ENCODE results near the gene TMPRSS13. TPM values are rescaled to one million over a fixed set of nuclear protein-coding genes. Genes with fewer than 3 reads are reported as not detected.
A peak's percentile ranks its signal among the peaks of the same experiment; 100 is the strongest.

TMPRSS13 gene
- total and polyA plus RNA-seq, 5 donors from 2014 or later = 0.57 to 3.4 (median 1.1) TPM

- Histone ChIP-seq H3K27me3 (ENCODE audit: control insufficient read depth, insufficient read depth, low read length) (peaks cover 29% of the 10 kb centered on the region), H3K27ac (ENCODE audit: insufficient read depth, low read length, poor library complexity, severe bottlenecking) (no peak overlapping the region), H3K4me1 (ENCODE audit: control insufficient read depth, insufficient read depth, low read length, poor library complexity, severe bottlenecking) (peaks cover 20% of the 10 kb centered on the region), H3K36me3 (ENCODE audit: control insufficient read depth, insufficient read depth, low read length) (no peaks in the 10 kb centered on the region), H3K9me3 (ENCODE audit: control insufficient read depth in 2 of 2, low read length in 2 of 2) (no peaks in the 10 kb centered on the region), H3K4me3 (ENCODE audit: low read depth, low read length) (no peak overlapping the region)
- Mint-ChIP-seq H3K4me3 (peak overlapping the region in 1 of 4 donors; percentile 36), H3K36me3 (peaks cover 3% of the 10 kb centered on the region), H3K27ac (no peak overlapping the region), H3K4me1 (peaks cover 0 to 26% (median 14%) of the 10 kb centered on the region in 4 donors), H3K27me3 (peaks cover 85% of the 10 kb centered on the region), H3K9me3 (no peaks in the 10 kb centered on the region)
- no peak for ATAC-seq (ENCODE audit: low read depth in 2 of 2)
- DNase-seq = no peak
Measured at GRCh38 chr11:117879516-117880480, 49.4 kb downstream of the TMPRSS13 start.

- no peak overlapping the region for H3K4me3 Mint-ChIP-seq
- Histone ChIP-seq H3K36me3 (ENCODE audit: control insufficient read depth, insufficient read depth, low read length) (no peaks in the 10 kb centered on the region), H3K9me3 (ENCODE audit: control insufficient read depth in 2 of 2, low read length in 2 of 2) (no peaks in the 10 kb centered on the region), H3K4me3 (ENCODE audit: low read depth, low read length) (no peak overlapping the region), H3K4me1 (ENCODE audit: control insufficient read depth, insufficient read depth, low read length, poor library complexity, severe bottlenecking) (peaks cover 28% of the 10 kb centered on the region), H3K27ac (ENCODE audit: insufficient read depth, low read length, poor library complexity, severe bottlenecking) (no peak overlapping the region), H3K27me3 (ENCODE audit: control insufficient read depth, insufficient read depth, low read length) (peaks cover 33% of the 10 kb centered on the region)
- no peaks in the 10 kb centered on the region for H3K9me3 Mint-ChIP-seq
- ATAC-seq (ENCODE audit: low read depth in 2 of 2) (no peak), DNase-seq (no peak)
- peaks cover 0 to 29% (median 16%) of the 10 kb centered on the region in 4 donors for H3K4me1 Mint-ChIP-seq
- H3K27me3 Mint-ChIP-seq = peaks cover 90% of the 10 kb centered on the region
- H3K36me3 Mint-ChIP-seq = peaks cover 3% of the 10 kb centered on the region
- H3K27ac Mint-ChIP-seq = no peak overlapping the region
Measured at GRCh38 chr11:117878939-117879475, 50.2 kb downstream of the TMPRSS13 start.

- Histone ChIP-seq H3K4me3 (ENCODE audit: low read depth, low read length) (no peak overlapping the region), H3K9me3 (ENCODE audit: control insufficient read depth in 2 of 2, low read length in 2 of 2) (no peaks in the 10 kb centered on the region), H3K36me3 (ENCODE audit: control insufficient read depth, insufficient read depth, low read length) (no peaks in the 10 kb centered on the region), H3K4me1 (ENCODE audit: control insufficient read depth, insufficient read depth, low read length, poor library complexity, severe bottlenecking) (peaks cover 29% of the 10 kb centered on the region), H3K27ac (ENCODE audit: insufficient read depth, low read length, poor library complexity, severe bottlenecking) (no peak overlapping the region), H3K27me3 (ENCODE audit: control insufficient read depth, insufficient read depth, low read length) (peaks cover 37% of the 10 kb centered on the region)
- Mint-ChIP-seq H3K27me3 (peaks cover 88% of the 10 kb centered on the region), H3K4me3 (peak overlapping the region in 1 of 4 donors; percentile 39), H3K9me3 (no peaks in the 10 kb centered on the region), H3K27ac (no peak overlapping the region), H3K36me3 (peaks cover 3% of the 10 kb centered on the region), H3K4me1 (peaks cover 0 to 31% (median 17%) of the 10 kb centered on the region in 4 donors)
- DNase-seq (no peak), ATAC-seq (ENCODE audit: low read depth in 2 of 2) (no peak)
Measured at GRCh38 chr11:117878314-117878938, 50.8 kb downstream of the TMPRSS13 start.

- H3K9me3 Mint-ChIP-seq = peaks cover 0 to under 1% (median 0%) of the 10 kb centered on the region in 7 donors
- H3K27me3 ChIP-seq (ENCODE audit: control insufficient read depth, insufficient read depth, low read length) = peaks cover 40% of the 10 kb centered on the region
- H3K27ac ChIP-seq (ENCODE audit: insufficient read depth, low read length, poor library complexity, severe bottlenecking) = no peak overlapping the region
- peak overlapping the region; percentile 18 to 89 (median 62) for H3K4me3 Mint-ChIP-seq
- no peak overlapping the region for H3K27ac Mint-ChIP-seq
- H3K4me1 ChIP-seq (ENCODE audit: control insufficient read depth, insufficient read depth, low read length, poor library complexity, severe bottlenecking) = peaks cover 29% of the 10 kb centered on the region
- H3K36me3 Mint-ChIP-seq = peaks cover 3% of the 10 kb centered on the region
- DNase-seq (no peak), ATAC-seq (ENCODE audit: low read depth in 2 of 2) (no peak)
- peaks cover 0 to 34% (median 22%) of the 10 kb centered on the region in 4 donors for H3K4me1 Mint-ChIP-seq
- H3K36me3 ChIP-seq (ENCODE audit: control insufficient read depth, insufficient read depth, low read length) = no peaks in the 10 kb centered on the region
- no peak overlapping the region for H3K4me3 ChIP-seq (ENCODE audit: low read depth, low read length)
- H3K9me3 ChIP-seq (ENCODE audit: control insufficient read depth in 2 of 2, low read length in 2 of 2) = no peaks in the 10 kb centered on the region
- H3K27me3 Mint-ChIP-seq = peaks cover 85% of the 10 kb centered on the region
Measured at GRCh38 chr11:117877120-117877784, 52.0 kb downstream of the TMPRSS13 start.

GRCh38 chr11:117876341-117877119 lies 52.7 kb downstream of the TMPRSS13 start, which contains the start of gene FXYD6:
Gene FXYD6, minus strand, starts transcription at chr11:117876658. Its CDS starts 33,882 bp downstream, at chr11:117842776.
- peak within 1 kb of the TSS in 1 of 3 donors; percentile 92 for H3K27ac Mint-ChIP-seq

GRCh38 chr11:117876059-117876340 lies 53.2 kb downstream of the TMPRSS13 start:
- Histone ChIP-seq H3K27me3 (ENCODE audit: control insufficient read depth, insufficient read depth, low read length) (peaks cover 35% of the 10 kb centered on the region), H3K36me3 (ENCODE audit: control insufficient read depth, insufficient read depth, low read length) (no peaks in the 10 kb centered on the region), H3K4me1 (ENCODE audit: control insufficient read depth, insufficient read depth, low read length, poor library complexity, severe bottlenecking) (peaks cover 29% of the 10 kb centered on the region), H3K4me3 (ENCODE audit: low read depth, low read length) (peak overlapping the region; percentile 55), H3K9me3 (ENCODE audit: control insufficient read depth in 2 of 2, low read length in 2 of 2) (no peaks in the 10 kb centered on the region), H3K27ac (ENCODE audit: insufficient read depth, low read length, poor library complexity, severe bottlenecking) (no peak overlapping the region)
- Mint-ChIP-seq H3K4me3 (peak overlapping the region; percentile 15 to 89 (median 70)), H3K27ac (peak overlapping the region in 1 of 3 donors; percentile 92), H3K27me3 (peaks cover 77% of the 10 kb centered on the region), H3K4me1 (peaks cover 0 to 34% (median 23%) of the 10 kb centered on the region in 4 donors), H3K36me3 (peaks cover 3% of the 10 kb centered on the region), H3K9me3 (peaks cover 0 to 2% (median 0%) of the 10 kb centered on the region in 7 donors)
- DNase-seq = no peak
- no peak for ATAC-seq (ENCODE audit: low read depth in 2 of 2)

More at GRCh38 chr11:117876341-117877119, 52.7 kb downstream of the TMPRSS13 start, which contains the start of gene FXYD6:
- ATAC-seq (ENCODE audit: low read depth in 2 of 2) (no peak), DNase-seq (peak in 1 of 3 donors; percentile 11)
- H3K4me3 ChIP-seq (ENCODE audit: low read depth, low read length) = peak within 1 kb of the TSS; percentile 55
- H3K4me1 ChIP-seq (ENCODE audit: control insufficient read depth, insufficient read depth, low read length, poor library complexity, severe bottlenecking) = peaks cover 29% of the 10 kb centered on the region
- H3K27me3 Mint-ChIP-seq = peaks cover 82% of the 10 kb centered on the region
- H3K4me1 Mint-ChIP-seq = peaks cover 0 to 34% (median 23%) of the 10 kb centered on the region in 4 donors
- no peaks in the 10 kb centered on the region for H3K36me3 ChIP-seq (ENCODE audit: control insufficient read depth, insufficient read depth, low read length)
- H3K27me3 ChIP-seq (ENCODE audit: control insufficient read depth, insufficient read depth, low read length) = peaks cover 35% of the 10 kb centered on the region
- H3K9me3 ChIP-seq (ENCODE audit: control insufficient read depth in 2 of 2, low read length in 2 of 2) = no peaks in the 10 kb centered on the region
- peak within 1 kb of the TSS; percentile 18 to 89 (median 86) for H3K4me3 Mint-ChIP-seq
- H3K9me3 Mint-ChIP-seq = peaks cover 0 to 2% (median 0%) of the 10 kb centered on the region in 7 donors
- H3K27ac ChIP-seq (ENCODE audit: insufficient read depth, low read length, poor library complexity, severe bottlenecking) = no peak within 1 kb of the TSS
- H3K36me3 Mint-ChIP-seq = peaks cover 3% of the 10 kb centered on the region

Data from CD4-positive, CD25-positive, alpha-beta regulatory T cell (primary cell).